Measurements from ENCODE around the gene ARSA.

DNA sequence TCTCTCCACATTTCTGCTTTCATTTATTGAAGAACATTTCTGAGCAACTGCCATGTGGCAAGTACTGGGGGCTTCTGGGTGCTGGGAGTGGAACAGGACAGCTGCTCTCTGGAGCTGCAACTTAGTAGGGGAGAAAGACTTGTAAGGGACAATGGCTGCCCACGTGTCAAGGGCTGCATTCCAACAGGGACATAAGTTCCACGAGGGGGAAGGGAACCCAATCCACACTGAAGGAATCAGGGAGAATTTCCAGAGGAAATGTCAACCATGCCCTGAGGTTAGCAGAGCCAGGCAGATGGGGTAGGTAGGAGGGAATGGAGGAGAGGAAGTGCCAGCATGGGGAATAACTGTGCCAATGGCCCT is 25.6 kb downstream of the ARSA start:
- TF ChIP-seq, protein P1, sequence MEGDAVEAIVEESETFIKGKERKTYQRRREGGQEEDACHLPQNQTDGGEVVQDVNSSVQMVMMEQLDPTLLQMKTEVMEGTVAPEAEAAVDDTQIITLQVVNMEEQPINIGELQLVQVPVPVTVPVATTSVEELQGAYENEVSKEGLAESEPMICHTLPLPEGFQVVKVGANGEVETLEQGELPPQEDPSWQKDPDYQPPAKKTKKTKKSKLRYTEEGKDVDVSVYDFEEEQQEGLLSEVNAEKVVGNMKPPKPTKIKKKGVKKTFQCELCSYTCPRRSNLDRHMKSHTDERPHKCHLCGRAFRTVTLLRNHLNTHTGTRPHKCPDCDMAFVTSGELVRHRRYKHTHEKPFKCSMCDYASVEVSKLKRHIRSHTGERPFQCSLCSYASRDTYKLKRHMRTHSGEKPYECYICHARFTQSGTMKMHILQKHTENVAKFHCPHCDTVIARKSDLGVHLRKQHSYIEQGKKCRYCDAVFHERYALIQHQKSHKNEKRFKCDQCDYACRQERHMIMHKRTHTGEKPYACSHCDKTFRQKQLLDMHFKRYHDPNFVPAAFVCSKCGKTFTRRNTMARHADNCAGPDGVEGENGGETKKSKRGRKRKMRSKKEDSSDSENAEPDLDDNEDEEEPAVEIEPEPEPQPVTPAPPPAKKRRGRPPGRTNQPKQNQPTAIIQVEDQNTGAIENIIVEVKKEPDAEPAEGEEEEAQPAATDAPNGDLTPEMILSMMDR (IDR thresholded peaks at IDR 0.05): no peak
- TF ChIP-seq MYC (IDR thresholded peaks at IDR 0.05; ENCODE audit: borderline replicate concordance, low read length) (no peak), FOXS1 (CRISPR knock-in tag; IDR thresholded peaks at IDR 0.05) (no peak), RFX5 (IDR thresholded peaks at IDR 0.05) (no peak), POLR2AphosphoS2 (conservative IDR thresholded peaks at IDR 0.05; ENCODE audit: low read length) (no peak), MAFK (IDR thresholded peaks at IDR 0.05; ENCODE audit: partially characterized antibody) (no peak)
